Memory B cell (primary cell): ENCODE measurements around the gene NOVA2.
"Not testable (repeated sequence)": the region's sequence is repeated elsewhere in the genome, so short reads cannot be mapped to it uniquely, and the experiment has no call there.

Experiments used
- ATAC-seq: fragments of 150-1000 bp; cut with Tn5 transposase; 2 replicates; pipeline ENCODE4 v1.10.0; 2021; ENCODE audit warnings: low read depth, mild to moderate bottlenecking, moderate library complexity
- DNase-seq, 2 donors: peaks; one replicate each; pipeline ENCODE4 v3.0.0; 2022; ENCODE audit warnings: low spot score in 2 of 2
- H3K27ac Mint-ChIP-seq: one replicate; pipeline ENCODE4 v1.8.0; 2022; ENCODE audit warnings: mild to moderate bottlenecking, moderate library complexity, mixed read lengths
- H3K27me3 Mint-ChIP-seq: one replicate; pipeline ENCODE4 v1.8.0; 2022; ENCODE audit warnings: mixed read lengths
- H3K36me3 Mint-ChIP-seq: one replicate; pipeline ENCODE4 v1.8.0; 2022; ENCODE audit warnings: mild to moderate bottlenecking, mixed read lengths
- H3K4me1 Mint-ChIP-seq: one replicate; pipeline ENCODE4 v1.8.0; 2022; ENCODE audit warnings: mixed read lengths
- H3K4me3 Mint-ChIP-seq: one replicate; pipeline ENCODE4 v1.8.0; 2022; ENCODE audit warnings: mild to moderate bottlenecking, moderate library complexity, mixed read lengths
- H3K9me3 Mint-ChIP-seq: one replicate; pipeline ENCODE4 v1.8.0; 2022; ENCODE audit warnings: mixed read lengths

Gene NOVA2

DNA sequence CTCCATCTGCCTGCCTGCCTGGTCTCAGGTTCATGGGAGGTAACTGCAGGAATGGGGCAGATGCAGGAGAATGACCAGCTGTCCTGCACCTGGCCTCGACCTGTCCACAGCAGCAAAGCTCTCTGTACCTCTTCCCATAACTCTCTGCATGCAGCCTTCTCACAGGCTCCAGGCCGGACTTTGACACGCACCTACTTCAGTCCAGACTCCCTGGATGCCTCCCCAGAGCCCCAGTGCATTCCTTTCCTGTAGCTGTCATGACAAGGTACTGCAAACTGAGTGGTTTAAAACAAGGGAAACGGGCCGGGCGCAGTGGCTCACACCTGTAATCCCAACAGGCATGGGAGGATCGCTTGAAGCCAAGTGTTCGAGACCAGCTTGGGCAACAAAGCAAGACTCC is 62.4 kb downstream of the NOVA2 start:
- H3K9me3 Mint-ChIP-seq, result no peaks in the 10 kb centered on the region
- peaks cover 26% of the 10 kb centered on the region for H3K27me3 Mint-ChIP-seq
- H3K4me3 Mint-ChIP-seq, result no peak overlapping the region
- DNase-seq (no peak), ATAC-seq (no peak)
- H3K36me3 Mint-ChIP-seq, result peaks cover 2% of the 10 kb centered on the region
- H3K27ac Mint-ChIP-seq, result no peak overlapping the region
- no peaks in the 10 kb centered on the region for H3K4me1 Mint-ChIP-seq

DNA sequence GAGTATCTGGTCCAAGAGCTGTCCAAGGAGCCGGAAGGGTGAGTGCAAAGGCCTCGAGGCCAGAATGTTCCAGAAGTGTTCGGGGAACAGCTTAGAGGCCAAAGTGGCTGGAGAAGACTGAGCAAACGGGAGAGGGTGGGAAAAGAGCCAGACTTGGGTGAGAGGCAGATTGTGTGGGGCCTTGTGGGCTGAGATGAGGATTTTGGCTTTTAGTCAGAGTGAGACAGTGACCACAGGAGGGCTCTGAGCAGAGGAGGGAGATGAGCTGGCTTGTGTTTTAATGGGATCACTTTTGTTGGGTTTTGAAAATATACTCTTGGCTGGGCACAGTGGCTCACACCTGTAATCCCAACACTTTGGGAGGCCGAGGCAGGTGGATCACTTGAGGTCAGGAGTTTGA is 64.7 kb downstream of the NOVA2 start:
- no peak overlapping the region for H3K27ac Mint-ChIP-seq
- ATAC-seq (no peak), DNase-seq (no peak)
- peaks cover 24% of the 10 kb centered on the region for H3K27me3 Mint-ChIP-seq
- no peak overlapping the region for H3K4me3 Mint-ChIP-seq
- peaks cover 2% of the 10 kb centered on the region for H3K36me3 Mint-ChIP-seq
- H3K4me1 Mint-ChIP-seq, result no peaks in the 10 kb centered on the region
- H3K9me3 Mint-ChIP-seq, result no peaks in the 10 kb centered on the region

DNA sequence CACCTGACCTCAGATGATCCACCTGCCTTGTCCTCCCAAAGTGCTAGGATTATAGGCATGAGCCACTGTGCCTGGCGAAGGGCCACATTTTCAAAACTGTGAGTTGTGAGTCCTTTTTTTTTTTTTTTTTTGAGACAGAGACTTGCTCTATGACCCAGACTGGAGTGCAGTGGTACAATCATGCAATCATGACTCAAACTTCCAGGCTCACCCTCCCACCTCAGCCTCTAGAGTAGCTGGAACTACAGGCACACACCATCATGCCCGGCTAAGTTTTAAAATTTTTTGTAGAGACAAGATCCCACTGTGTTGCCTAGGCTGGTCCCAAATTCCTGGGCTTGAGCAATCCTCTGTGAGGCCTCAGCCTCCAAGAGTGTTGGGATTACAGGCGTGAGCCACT is 67.4 kb downstream of the NOVA2 start:
- Mint-ChIP-seq H3K27ac (no peak overlapping the region), H3K27me3 (peaks cover 17% of the 10 kb centered on the region), H3K4me1 (peaks cover 5% of the 10 kb centered on the region), H3K36me3 (peaks cover 2% of the 10 kb centered on the region), H3K9me3 (no peaks in the 10 kb centered on the region), H3K4me3 (no peak overlapping the region)
- ATAC-seq (no peak), DNase-seq (no peak)

DNA sequence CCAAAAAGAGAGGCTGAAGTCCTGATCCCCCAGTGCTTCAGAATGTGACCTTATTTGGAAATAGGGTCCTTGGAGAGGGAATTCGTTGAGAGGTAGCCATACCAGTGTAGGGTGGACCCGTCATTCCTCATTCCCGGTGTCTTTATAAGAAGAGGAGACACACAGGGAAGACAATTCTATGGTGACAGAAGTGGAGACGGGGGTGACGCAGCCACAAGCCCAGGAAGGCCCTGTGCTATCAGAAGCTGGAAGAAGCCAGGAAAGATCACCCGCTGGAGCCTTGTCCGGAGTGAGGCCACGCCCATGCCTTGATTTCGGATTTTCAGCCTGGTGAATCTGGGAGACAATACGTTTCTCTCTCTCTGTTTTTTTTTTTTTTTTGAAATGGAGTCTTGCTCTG is 68.7 kb downstream of the NOVA2 start:
- H3K4me3 Mint-ChIP-seq, result no peak overlapping the region

DNA sequence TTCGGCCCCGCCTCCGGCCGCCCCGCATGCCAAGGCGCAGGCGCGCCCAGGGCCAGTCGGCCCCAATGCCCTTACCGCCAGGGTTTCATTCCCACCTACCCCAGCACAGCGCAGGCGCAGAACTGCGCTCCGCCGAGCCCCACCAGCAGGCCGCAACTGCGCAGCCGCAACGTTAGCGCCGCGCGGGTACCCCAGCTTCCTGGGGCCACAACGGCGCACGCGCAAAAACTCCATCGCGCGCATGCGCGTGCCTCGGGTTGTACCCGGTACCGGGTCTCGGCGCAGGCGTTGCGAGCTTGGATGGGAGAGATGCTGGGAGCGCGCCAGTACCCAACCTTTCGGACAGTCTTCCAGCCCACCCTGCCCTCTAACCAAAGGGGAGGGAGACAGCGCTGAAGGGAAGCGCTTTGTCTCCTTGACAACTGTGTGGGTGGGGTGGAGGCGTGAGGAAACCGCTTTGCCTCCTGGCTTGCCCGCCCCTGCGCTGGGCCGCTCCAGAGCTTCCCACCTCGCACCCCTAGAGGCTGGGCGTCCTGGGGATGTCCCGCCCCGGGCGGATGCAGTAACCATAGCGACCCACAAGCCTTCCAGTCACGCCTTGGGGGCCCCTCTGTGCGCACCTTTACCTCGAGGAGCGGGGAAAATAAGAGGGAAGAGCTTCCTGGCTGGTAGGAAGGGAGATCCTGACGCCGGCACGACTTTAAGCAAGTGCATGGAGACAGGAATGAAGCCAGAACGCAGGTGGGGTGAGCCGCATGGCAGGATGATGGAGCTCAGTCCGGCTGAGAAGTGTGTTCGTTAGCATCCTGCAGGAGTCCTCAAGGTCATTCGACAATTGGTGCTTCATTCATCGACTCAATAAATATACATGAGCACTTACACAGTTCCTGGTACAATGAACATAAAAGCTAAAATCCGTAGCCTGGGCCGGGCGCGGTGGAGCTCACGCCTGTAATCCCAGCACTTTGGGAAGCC is 70.7 kb downstream of the NOVA2 start:
- H3K27ac Mint-ChIP-seq, result peak overlapping the region; percentile 78
- peaks cover 14% of the 10 kb centered on the region for H3K4me1 Mint-ChIP-seq
- H3K36me3 Mint-ChIP-seq, result peaks cover 11% of the 10 kb centered on the region
- H3K9me3 Mint-ChIP-seq, result no peaks in the 10 kb centered on the region
- DNase-seq (peak; percentile 99 to 100), ATAC-seq (peak; percentile 82)
- peak overlapping the region; percentile 98 for H3K4me3 Mint-ChIP-seq
- peaks cover 6% of the 10 kb centered on the region for H3K27me3 Mint-ChIP-seq

More for the DNA sequence above, 68.7 kb downstream of the NOVA2 start:
- Mint-ChIP-seq H3K27me3 (peaks cover 11% of the 10 kb centered on the region), H3K4me1 (peaks cover 13% of the 10 kb centered on the region), H3K27ac (no peak overlapping the region), H3K36me3 (peaks cover 4% of the 10 kb centered on the region), H3K9me3 (no peaks in the 10 kb centered on the region)
- no peak for ATAC-seq
- no peak for DNase-seq

DNA sequence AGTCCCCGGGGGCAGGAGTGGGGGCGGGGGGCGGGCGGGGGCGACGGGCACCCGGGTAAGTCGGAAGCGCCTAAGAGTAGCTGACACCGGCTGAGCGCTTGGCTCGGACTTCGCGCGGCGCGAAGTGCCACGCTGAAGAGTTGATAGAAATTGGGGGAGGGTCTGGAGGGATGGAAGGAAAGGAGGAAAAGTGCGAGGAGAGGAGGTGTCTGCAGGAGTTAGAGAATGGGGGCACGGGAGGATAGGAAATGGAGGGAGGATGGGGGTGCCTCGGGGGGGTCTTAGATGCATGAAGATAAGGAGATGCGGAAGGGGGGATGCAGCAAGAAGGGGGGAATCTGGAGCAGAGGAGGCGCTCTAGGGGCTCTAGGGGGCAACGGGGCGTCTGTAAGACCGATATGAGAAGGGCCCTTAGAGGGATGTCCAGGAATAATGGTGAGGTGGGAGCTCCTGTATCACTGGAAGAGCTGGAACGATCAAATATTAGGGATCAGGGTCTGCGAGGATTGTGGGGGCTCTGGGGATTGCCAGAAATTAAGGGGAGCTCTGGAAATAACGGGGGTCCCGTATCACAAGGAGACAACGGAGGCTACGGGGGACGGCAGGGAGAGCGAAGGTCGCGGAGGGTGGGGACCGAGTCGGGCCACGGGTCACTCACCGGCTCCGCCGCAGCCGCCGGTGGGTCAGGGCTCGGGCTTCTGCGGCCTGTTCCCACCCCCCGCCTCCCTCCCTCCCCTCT is 71.6 kb downstream of the NOVA2 start, which contains the start of gene MYPOP:
Gene MYPOP (minus strand): TSS at position 702 of the 739 bp plus-strand sequence. CDS start 840 bp downstream, outside the sequence.
- Mint-ChIP-seq H3K36me3 (peaks cover 11% of the 10 kb centered on the region), H3K27ac (peak within 1 kb of the TSS; percentile 78), H3K4me3 (peak within 1 kb of the TSS; percentile 98), H3K27me3 (peaks cover 6% of the 10 kb centered on the region), H3K4me1 (peaks cover 14% of the 10 kb centered on the region), H3K9me3 (no peaks in the 10 kb centered on the region)
- ATAC-seq, result no peak
- no peak for DNase-seq

DNA sequence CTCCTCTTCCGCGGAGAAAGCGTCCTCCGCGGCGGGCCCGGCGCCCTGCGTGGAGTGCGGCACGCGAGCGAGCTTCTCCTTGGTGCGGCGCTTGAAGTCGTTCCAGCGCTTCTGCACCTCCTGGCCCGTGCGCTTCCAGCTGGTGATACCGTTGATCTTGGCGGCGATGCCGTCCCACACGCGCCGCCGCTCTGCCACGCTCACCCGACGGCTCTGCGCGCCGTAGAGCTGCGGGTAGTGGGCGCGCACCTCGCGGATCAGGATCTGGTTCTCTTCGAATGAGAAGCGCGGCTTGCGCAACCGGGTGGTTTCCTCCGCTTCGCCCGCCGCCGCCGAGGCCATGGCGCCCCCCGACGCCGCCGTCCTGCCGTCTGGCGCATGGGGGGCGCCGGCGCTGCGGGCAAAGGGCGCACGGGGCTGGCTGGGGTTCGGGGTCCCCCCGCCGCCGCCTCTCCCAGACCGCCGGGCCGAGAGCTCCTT is 72.2 kb downstream of the NOVA2 start:
- peaks cover 11% of the 10 kb centered on the region for H3K36me3 Mint-ChIP-seq
- H3K27me3 Mint-ChIP-seq, result peaks cover 3% of the 10 kb centered on the region
- ATAC-seq, result no peak
- peak overlapping the region; percentile 78 for H3K27ac Mint-ChIP-seq
- peak in 1 of 2 donors; percentile 43 for DNase-seq
- H3K4me1 Mint-ChIP-seq, result peaks cover 14% of the 10 kb centered on the region
- H3K4me3 Mint-ChIP-seq, result no peak overlapping the region
- no peaks in the 10 kb centered on the region for H3K9me3 Mint-ChIP-seq

DNA sequence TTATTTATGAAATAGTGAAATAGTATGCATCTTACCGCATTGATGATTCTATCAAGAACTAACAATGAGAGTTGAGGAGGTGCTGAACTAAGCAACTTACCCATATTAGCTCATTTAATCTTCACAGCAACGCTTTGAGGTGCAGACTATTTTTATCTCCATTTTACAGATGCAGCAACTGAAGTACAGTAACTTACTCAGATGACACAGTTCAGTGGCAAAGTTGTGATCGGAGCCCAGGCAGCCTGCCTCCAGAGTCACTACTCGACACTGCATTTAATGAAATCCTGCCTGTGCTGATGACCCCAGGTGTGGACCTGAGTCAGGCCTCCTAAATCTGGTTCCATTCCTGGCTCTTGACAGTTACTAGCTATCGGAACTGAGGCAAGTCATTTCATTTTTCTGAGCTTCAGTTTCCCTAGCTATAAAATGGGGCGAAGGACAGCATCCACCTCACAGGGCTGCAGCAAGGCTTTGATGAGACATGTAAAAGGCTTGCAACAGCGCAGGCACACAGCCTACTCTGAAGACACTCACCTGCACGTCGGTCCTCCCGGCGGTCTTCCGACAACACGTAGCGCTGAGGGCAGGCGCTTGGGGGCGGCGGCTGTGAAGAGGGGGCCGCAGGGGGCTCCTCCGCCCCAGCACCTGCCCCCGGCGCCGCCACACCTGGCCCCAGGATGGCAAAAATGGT is 72.8 kb downstream of the NOVA2 start:
- H3K36me3 Mint-ChIP-seq, result peaks cover 11% of the 10 kb centered on the region
- peaks cover 2% of the 10 kb centered on the region for H3K27me3 Mint-ChIP-seq
- peak overlapping the region; percentile 37 for H3K4me3 Mint-ChIP-seq
- H3K9me3 Mint-ChIP-seq, result no peaks in the 10 kb centered on the region
- ATAC-seq (no peak), DNase-seq (no peak)
- H3K27ac Mint-ChIP-seq, result no peak overlapping the region
- peaks cover 14% of the 10 kb centered on the region for H3K4me1 Mint-ChIP-seq

DNA sequence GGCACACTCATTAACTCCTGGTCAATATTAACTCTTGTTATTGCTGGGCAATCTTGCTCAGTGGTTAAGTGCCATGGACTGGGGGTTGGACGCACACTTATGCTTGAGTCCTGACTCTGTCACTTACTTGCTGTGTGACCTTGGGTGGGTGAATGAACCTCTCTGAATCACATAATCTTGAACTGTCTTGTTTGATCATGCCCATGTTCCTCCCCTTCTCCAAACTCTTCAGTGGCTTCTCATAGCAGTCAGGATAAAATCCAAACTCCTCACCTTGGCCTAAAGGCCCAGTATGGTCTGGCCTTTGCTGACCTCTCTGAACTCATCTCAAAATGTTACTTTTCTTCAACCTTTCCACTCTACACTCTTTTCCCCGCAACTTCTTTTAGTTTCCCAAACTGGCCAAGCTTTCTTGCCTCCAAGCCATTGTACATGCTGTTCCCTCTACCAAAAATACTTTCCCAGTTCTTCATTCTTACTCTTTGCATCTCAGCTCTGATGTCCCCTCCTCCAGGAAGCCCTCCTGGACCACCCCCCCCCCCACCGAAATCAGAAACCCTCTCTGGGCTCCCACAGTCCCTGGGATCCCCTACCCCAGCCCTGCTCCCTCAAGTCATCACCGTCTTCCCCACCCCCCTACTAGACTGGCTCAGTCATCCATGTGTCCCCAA is 73.6 kb downstream of the NOVA2 start:
- no peak overlapping the region for H3K27ac Mint-ChIP-seq
- DNase-seq, result no peak
- peaks cover 2% of the 10 kb centered on the region for H3K27me3 Mint-ChIP-seq
- H3K9me3 Mint-ChIP-seq, result no peaks in the 10 kb centered on the region
- ATAC-seq, result no peak
- peaks cover 16% of the 10 kb centered on the region for H3K36me3 Mint-ChIP-seq
- H3K4me1 Mint-ChIP-seq, result peaks cover 18% of the 10 kb centered on the region
- peak overlapping the region; percentile 9 for H3K4me3 Mint-ChIP-seq

DNA sequence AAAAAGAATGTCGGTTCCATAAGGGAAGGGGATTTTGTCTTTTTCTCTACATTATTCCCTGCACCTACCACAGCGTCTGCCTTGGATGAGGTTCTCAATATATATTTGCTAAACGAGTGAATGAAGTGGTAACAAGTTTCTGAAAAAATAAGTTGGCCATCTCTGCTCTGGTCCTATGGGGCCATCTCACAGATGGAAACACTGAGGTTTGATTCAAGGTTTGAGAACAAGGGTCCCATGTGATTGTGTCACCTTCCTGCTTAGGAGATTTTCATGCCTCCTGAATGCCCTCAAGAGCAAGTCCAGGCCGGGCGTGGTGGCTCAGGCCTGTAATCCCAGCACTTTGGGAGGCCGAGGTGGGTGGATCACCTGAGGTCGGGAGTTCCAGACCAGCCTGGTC is 74.4 kb downstream of the NOVA2 start:
- Mint-ChIP-seq H3K4me3 (no peak overlapping the region), H3K27ac (no peak overlapping the region), H3K36me3 (peaks cover 18% of the 10 kb centered on the region), H3K9me3 (no peaks in the 10 kb centered on the region), H3K27me3 (peaks cover 2% of the 10 kb centered on the region), H3K4me1 (peaks cover 20% of the 10 kb centered on the region)
- DNase-seq (no peak), ATAC-seq (no peak)

DNA sequence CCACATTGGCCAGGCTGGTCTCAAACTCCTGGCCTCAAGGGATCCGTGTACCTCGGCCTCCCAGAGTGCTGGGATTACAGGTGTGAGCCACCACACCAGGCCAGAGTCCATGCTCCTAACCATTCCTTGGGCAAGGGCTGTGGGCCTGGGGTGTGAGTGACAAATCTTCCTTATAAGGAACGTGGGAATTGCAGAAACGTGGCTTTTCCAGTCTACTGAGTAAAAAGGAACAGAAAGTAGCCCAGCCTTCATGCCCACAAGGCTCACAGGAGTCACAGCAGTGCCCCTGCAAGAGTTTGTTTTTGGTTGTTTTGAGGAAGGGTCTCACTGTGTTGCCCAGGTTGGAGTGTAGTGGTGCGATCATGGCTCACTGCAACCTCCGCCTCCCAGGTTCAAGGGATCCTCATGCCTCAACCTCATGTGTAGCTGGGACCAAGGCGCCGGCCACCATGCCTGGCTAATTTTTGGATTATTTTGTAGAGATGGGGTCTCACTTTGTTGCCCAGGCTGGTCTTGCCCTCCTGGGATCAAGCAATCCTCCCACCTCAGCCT is 76.3 kb downstream of the NOVA2 start:
- Mint-ChIP-seq H3K27ac (no peak overlapping the region), H3K36me3 (peaks cover 18% of the 10 kb centered on the region), H3K4me3 (no peak overlapping the region), H3K4me1 (peaks cover 27% of the 10 kb centered on the region), H3K27me3 (no peaks in the 10 kb centered on the region), H3K9me3 (no peaks in the 10 kb centered on the region)
- no peak for ATAC-seq
- DNase-seq, result no peak

DNA sequence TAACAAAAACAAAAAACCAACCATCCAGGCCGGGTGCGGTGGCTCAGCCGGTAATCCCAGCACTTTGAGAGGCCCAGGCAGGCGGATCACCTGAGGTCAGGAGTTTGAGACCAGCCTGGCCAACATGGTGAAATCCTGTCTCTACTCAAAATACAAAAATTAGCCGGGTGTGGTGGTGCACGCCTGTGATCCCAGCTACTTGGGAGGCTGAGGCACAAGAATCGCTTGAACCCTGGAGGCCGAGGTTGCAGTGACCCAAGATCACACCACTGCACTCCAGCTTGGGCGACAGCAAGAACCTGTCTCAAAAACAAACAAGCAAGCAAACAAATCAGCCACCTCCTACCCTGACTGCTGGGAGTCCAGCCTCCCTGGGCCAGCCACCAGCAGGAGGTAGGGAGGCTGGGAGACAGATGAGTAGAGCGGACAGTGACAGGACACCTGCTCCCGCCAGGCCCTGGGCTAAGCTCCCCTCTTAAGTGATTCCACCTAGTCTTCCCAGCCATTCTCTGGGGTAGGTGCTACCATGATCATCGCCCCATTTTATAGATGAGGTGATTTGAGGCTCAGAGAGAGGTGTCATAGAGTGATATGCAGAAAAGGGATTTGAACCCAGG is 77.6 kb downstream of the NOVA2 start:
- not testable (repeated sequence) for H3K27me3 Mint-ChIP-seq, H3K9me3 Mint-ChIP-seq, H3K4me3 Mint-ChIP-seq, DNase-seq, H3K27ac Mint-ChIP-seq, ATAC-seq
- H3K4me1 Mint-ChIP-seq, result peaks cover 22% of the 10 kb centered on the region
- H3K36me3 Mint-ChIP-seq, result peaks cover 18% of the 10 kb centered on the region

DNA sequence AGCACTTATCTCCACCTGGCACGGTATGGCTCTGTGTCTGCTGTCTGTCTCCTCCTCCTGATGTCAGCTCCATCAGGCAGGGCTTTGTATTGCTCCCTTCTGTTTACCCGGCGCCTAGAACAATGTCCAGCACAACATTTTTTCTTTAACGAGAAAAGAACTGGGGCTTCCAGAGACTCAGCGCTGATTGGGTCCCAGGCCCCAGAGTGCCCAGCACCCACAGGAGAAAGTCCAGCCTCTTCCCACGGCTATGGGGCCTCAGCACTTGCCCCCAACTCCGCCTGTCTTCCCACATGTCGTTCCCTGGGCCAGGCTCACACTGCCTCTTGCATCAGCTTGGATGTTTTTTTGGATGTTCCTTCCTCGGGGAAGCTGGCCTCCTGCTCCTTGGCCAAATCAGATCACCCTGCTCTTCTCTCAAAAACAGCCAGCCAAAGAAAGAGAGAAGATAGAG is 78.1 kb downstream of the NOVA2 start:
- Mint-ChIP-seq H3K27ac (no peak overlapping the region), H3K27me3 (no peaks in the 10 kb centered on the region), H3K36me3 (peaks cover 18% of the 10 kb centered on the region), H3K4me3 (no peak overlapping the region), H3K4me1 (peaks cover 19% of the 10 kb centered on the region), H3K9me3 (no peaks in the 10 kb centered on the region)
- DNase-seq (no peak), ATAC-seq (no peak)
